ENCODE results near the gene G6PC2.

DNA sequence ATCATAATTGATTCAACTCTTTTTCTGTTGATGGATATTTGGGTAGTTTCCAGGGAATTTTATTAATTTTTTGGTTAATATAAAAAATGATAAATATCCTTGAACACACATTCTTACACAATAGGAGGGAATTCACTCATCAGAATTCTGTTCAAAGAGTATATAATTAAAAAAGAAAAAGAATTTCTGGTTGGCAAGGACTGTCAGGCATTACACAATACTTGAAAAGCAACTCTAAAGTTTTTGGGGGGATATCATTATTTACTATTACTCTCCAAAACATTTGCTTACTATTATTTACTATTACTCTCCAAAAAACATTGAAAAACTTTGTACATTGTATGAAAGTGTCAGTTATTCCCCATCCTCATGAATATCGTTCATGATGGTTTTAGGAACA, 38.0 kb downstream of the G6PC2 start:
- TF ChIP-seq, protein P1, sequence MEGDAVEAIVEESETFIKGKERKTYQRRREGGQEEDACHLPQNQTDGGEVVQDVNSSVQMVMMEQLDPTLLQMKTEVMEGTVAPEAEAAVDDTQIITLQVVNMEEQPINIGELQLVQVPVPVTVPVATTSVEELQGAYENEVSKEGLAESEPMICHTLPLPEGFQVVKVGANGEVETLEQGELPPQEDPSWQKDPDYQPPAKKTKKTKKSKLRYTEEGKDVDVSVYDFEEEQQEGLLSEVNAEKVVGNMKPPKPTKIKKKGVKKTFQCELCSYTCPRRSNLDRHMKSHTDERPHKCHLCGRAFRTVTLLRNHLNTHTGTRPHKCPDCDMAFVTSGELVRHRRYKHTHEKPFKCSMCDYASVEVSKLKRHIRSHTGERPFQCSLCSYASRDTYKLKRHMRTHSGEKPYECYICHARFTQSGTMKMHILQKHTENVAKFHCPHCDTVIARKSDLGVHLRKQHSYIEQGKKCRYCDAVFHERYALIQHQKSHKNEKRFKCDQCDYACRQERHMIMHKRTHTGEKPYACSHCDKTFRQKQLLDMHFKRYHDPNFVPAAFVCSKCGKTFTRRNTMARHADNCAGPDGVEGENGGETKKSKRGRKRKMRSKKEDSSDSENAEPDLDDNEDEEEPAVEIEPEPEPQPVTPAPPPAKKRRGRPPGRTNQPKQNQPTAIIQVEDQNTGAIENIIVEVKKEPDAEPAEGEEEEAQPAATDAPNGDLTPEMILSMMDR (IDR thresholded peaks at IDR 0.05; ENCODE audit: low read length), result no peak
- TF ChIP-seq EZH2 (IDR thresholded peaks at IDR 0.05; ENCODE audit: borderline replicate concordance, low read length), result no peak

Data from OCI-LY1 (cell line).